ENCODE results near the gene SH3BP1.

GRCh38 chr22:37676736-37677492 lies 37.4 kb downstream of the SH3BP1 start:
- TF ChIP-seq POLR2A (IDR thresholded peaks at IDR 0.05; ENCODE audit: low read length) (no peak), GATA1 (IDR thresholded peaks at IDR 0.05; ENCODE audit: low read depth, low read length) (no peak)
